Measurements from ENCODE around the gene WDR70.

WDR70 gene

GRCh38 chr5:37717276-37717612 is 338.1 kb downstream of the WDR70 start:
- no peaks in the 10 kb centered on the region for H3K27me3 ChIP-seq (ENCODE audit: control insufficient read depth, insufficient read depth, low read length)
- H3K36me3 ChIP-seq (ENCODE audit: control insufficient read depth, insufficient read depth, low read length): no peaks in the 10 kb centered on the region
- H3K4me1 ChIP-seq (ENCODE audit: control insufficient read depth, insufficient read depth, low read length): peaks cover 17% of the 10 kb centered on the region
- H3K4me3 ChIP-seq (ENCODE audit: low read length): no peak overlapping the region
- peak overlapping the region; percentile 60 for H3K27ac ChIP-seq (ENCODE audit: low read depth, low read length)
- H3K9ac ChIP-seq (ENCODE audit: low read length): no peak overlapping the region

- Histone ChIP-seq H3K27ac (ENCODE audit: low read depth, low read length) (peak overlapping the region; percentile 60), H3K36me3 (ENCODE audit: control insufficient read depth, insufficient read depth, low read length) (no peaks in the 10 kb centered on the region), H3K4me1 (ENCODE audit: control insufficient read depth, insufficient read depth, low read length) (peaks cover 17% of the 10 kb centered on the region), H3K4me3 (ENCODE audit: low read length) (no peak overlapping the region), H3K27me3 (ENCODE audit: control insufficient read depth, insufficient read depth, low read length) (no peaks in the 10 kb centered on the region), H3K9ac (ENCODE audit: low read length) (no peak overlapping the region)
These were observed 338.7 kb downstream of the WDR70 start for GRCh38 chr5:37717613-37718431.

- no peak overlapping the region for H3K27ac ChIP-seq (ENCODE audit: low read depth, low read length)
- H3K4me1 ChIP-seq (ENCODE audit: control insufficient read depth, insufficient read depth, low read length): peaks cover 17% of the 10 kb centered on the region
- no peaks in the 10 kb centered on the region for H3K36me3 ChIP-seq (ENCODE audit: control insufficient read depth, insufficient read depth, low read length)
- H3K9ac ChIP-seq (ENCODE audit: low read length): no peak overlapping the region
- no peaks in the 10 kb centered on the region for H3K27me3 ChIP-seq (ENCODE audit: control insufficient read depth, insufficient read depth, low read length)
- H3K4me3 ChIP-seq (ENCODE audit: low read length): no peak overlapping the region
These were observed 341.4 kb downstream of the WDR70 start for GRCh38 chr5:37720550-37720952.

GRCh38 chr5:37721447-37721871 is 342.3 kb downstream of the WDR70 start:
- H3K27ac ChIP-seq (ENCODE audit: low read depth, low read length): no peak overlapping the region
- no peaks in the 10 kb centered on the region for H3K36me3 ChIP-seq (ENCODE audit: control insufficient read depth, insufficient read depth, low read length)
- H3K4me3 ChIP-seq (ENCODE audit: low read length): no peak overlapping the region
- H3K9ac ChIP-seq (ENCODE audit: low read length): no peak overlapping the region
- peaks cover 17% of the 10 kb centered on the region for H3K4me1 ChIP-seq (ENCODE audit: control insufficient read depth, insufficient read depth, low read length)
- no peaks in the 10 kb centered on the region for H3K27me3 ChIP-seq (ENCODE audit: control insufficient read depth, insufficient read depth, low read length)

GRCh38 chr5:37722236-37723161 is 343.4 kb downstream of the WDR70 start:
- Histone ChIP-seq H3K27me3 (ENCODE audit: control insufficient read depth, insufficient read depth, low read length) (no peaks in the 10 kb centered on the region), H3K4me1 (ENCODE audit: control insufficient read depth, insufficient read depth, low read length) (peaks cover 9% of the 10 kb centered on the region), H3K27ac (ENCODE audit: low read depth, low read length) (no peak overlapping the region), H3K9ac (ENCODE audit: low read length) (no peak overlapping the region), H3K4me3 (ENCODE audit: low read length) (no peak overlapping the region), H3K36me3 (ENCODE audit: control insufficient read depth, insufficient read depth, low read length) (peaks cover 2% of the 10 kb centered on the region)

GRCh38 chr5:37723162-37723961 is 344.2 kb downstream of the WDR70 start:
- Histone ChIP-seq H3K4me3 (ENCODE audit: low read length) (no peak overlapping the region), H3K27me3 (ENCODE audit: control insufficient read depth, insufficient read depth, low read length) (no peaks in the 10 kb centered on the region), H3K9ac (ENCODE audit: low read length) (no peak overlapping the region), H3K27ac (ENCODE audit: low read depth, low read length) (no peak overlapping the region), H3K4me1 (ENCODE audit: control insufficient read depth, insufficient read depth, low read length) (peaks cover 2% of the 10 kb centered on the region), H3K36me3 (ENCODE audit: control insufficient read depth, insufficient read depth, low read length) (peaks cover 2% of the 10 kb centered on the region)

GRCh38 chr5:37724395-37725125 is 345.4 kb downstream of the WDR70 start:
- Histone ChIP-seq H3K27me3 (ENCODE audit: control insufficient read depth, insufficient read depth, low read length) (no peaks in the 10 kb centered on the region), H3K27ac (ENCODE audit: low read depth, low read length) (no peak overlapping the region), H3K4me3 (ENCODE audit: low read length) (no peak overlapping the region), H3K9ac (ENCODE audit: low read length) (no peak overlapping the region), H3K4me1 (ENCODE audit: control insufficient read depth, insufficient read depth, low read length) (no peaks in the 10 kb centered on the region), H3K36me3 (ENCODE audit: control insufficient read depth, insufficient read depth, low read length) (peaks cover 2% of the 10 kb centered on the region)

- H3K4me3 ChIP-seq (ENCODE audit: low read length): no peak overlapping the region
- no peaks in the 10 kb centered on the region for H3K4me1 ChIP-seq (ENCODE audit: control insufficient read depth, insufficient read depth, low read length)
- H3K27ac ChIP-seq (ENCODE audit: low read depth, low read length): no peak overlapping the region
- no peak overlapping the region for H3K9ac ChIP-seq (ENCODE audit: low read length)
- H3K27me3 ChIP-seq (ENCODE audit: control insufficient read depth, insufficient read depth, low read length): no peaks in the 10 kb centered on the region
- H3K36me3 ChIP-seq (ENCODE audit: control insufficient read depth, insufficient read depth, low read length): peaks cover 2% of the 10 kb centered on the region
These were observed 346.1 kb downstream of the WDR70 start for GRCh38 chr5:37725185-37725584.

GRCh38 chr5:37727238-37727637 is 348.1 kb downstream of the WDR70 start:
- Histone ChIP-seq H3K9ac (ENCODE audit: low read length) (no peak overlapping the region), H3K4me3 (ENCODE audit: low read length) (no peak overlapping the region), H3K27ac (ENCODE audit: low read depth, low read length) (no peak overlapping the region), H3K36me3 (ENCODE audit: control insufficient read depth, insufficient read depth, low read length) (peaks cover 2% of the 10 kb centered on the region), H3K27me3 (ENCODE audit: control insufficient read depth, insufficient read depth, low read length) (no peaks in the 10 kb centered on the region), H3K4me1 (ENCODE audit: control insufficient read depth, insufficient read depth, low read length) (no peaks in the 10 kb centered on the region)

- Histone ChIP-seq H3K9ac (ENCODE audit: low read length) (no peak overlapping the region), H3K4me3 (ENCODE audit: low read length) (no peak overlapping the region), H3K36me3 (ENCODE audit: control insufficient read depth, insufficient read depth, low read length) (peaks cover 2% of the 10 kb centered on the region), H3K27me3 (ENCODE audit: control insufficient read depth, insufficient read depth, low read length) (no peaks in the 10 kb centered on the region), H3K27ac (ENCODE audit: low read depth, low read length) (no peak overlapping the region), H3K4me1 (ENCODE audit: control insufficient read depth, insufficient read depth, low read length) (no peaks in the 10 kb centered on the region)
These were observed 351.9 kb downstream of the WDR70 start for GRCh38 chr5:37730896-37731455.

GRCh38 chr5:37734114-37734513 is 355.0 kb downstream of the WDR70 start:
- H3K4me3 ChIP-seq (ENCODE audit: low read length): no peak overlapping the region
- H3K4me1 ChIP-seq (ENCODE audit: control insufficient read depth, insufficient read depth, low read length): no peaks in the 10 kb centered on the region
- H3K27ac ChIP-seq (ENCODE audit: low read depth, low read length): no peak overlapping the region
- no peak overlapping the region for H3K9ac ChIP-seq (ENCODE audit: low read length)
- no peaks in the 10 kb centered on the region for H3K27me3 ChIP-seq (ENCODE audit: control insufficient read depth, insufficient read depth, low read length)
- H3K36me3 ChIP-seq (ENCODE audit: control insufficient read depth, insufficient read depth, low read length): no peaks in the 10 kb centered on the region

Measured in rectal smooth muscle tissue (tissue), 1 donor.